Subcutaneous adipose tissue (tissue), 4 donors: ENCODE measurements around the gene HAGH. TPM values are rescaled to one million over a fixed set of nuclear protein-coding genes. Genes with fewer than 3 reads are reported as not detected.

Experiments
- total RNA-seq, 4 donors: library from RNA; depleted of rRNA; stranded (reverse); fragments of >200 nt; gene quantifications; one replicate each; pipeline ENCODE4 v1.1.0, GENCODE V29; 2016
- TF ChIP-seq, protein P1 (sequence below): fragments of 450-650 bp; IDR thresholded peaks from one replicate; pipeline ENCODE4 v1.5.1; 2016; ENCODE audit warnings: low read depth, mild to moderate bottlenecking, control low read depth, antibody characterized with exemption, moderate library complexity

Gene HAGH
- total RNA-seq, 4 donors from 2014 or later: 50.4 to 121 (median 108) TPM

DNA sequence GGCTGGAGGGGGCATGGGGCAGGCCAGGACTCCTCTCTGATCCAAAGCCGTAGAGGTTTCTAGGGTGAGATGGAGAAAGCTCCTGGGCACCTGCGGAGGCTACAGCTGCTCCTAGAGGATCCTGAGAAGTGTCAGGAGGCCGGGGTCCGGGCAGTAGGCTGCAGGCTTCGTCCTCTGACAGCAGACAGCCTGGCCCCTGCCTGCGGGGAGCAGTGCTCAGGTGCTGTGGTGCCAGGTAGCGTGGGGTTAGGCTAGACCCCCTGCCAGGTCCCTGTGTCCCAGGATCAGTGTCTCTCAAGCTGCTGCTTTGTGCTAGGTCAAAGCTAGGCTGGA is 52.2 kb downstream of the HAGH start:
- TF ChIP-seq, protein P1, sequence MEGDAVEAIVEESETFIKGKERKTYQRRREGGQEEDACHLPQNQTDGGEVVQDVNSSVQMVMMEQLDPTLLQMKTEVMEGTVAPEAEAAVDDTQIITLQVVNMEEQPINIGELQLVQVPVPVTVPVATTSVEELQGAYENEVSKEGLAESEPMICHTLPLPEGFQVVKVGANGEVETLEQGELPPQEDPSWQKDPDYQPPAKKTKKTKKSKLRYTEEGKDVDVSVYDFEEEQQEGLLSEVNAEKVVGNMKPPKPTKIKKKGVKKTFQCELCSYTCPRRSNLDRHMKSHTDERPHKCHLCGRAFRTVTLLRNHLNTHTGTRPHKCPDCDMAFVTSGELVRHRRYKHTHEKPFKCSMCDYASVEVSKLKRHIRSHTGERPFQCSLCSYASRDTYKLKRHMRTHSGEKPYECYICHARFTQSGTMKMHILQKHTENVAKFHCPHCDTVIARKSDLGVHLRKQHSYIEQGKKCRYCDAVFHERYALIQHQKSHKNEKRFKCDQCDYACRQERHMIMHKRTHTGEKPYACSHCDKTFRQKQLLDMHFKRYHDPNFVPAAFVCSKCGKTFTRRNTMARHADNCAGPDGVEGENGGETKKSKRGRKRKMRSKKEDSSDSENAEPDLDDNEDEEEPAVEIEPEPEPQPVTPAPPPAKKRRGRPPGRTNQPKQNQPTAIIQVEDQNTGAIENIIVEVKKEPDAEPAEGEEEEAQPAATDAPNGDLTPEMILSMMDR: no peak

DNA sequence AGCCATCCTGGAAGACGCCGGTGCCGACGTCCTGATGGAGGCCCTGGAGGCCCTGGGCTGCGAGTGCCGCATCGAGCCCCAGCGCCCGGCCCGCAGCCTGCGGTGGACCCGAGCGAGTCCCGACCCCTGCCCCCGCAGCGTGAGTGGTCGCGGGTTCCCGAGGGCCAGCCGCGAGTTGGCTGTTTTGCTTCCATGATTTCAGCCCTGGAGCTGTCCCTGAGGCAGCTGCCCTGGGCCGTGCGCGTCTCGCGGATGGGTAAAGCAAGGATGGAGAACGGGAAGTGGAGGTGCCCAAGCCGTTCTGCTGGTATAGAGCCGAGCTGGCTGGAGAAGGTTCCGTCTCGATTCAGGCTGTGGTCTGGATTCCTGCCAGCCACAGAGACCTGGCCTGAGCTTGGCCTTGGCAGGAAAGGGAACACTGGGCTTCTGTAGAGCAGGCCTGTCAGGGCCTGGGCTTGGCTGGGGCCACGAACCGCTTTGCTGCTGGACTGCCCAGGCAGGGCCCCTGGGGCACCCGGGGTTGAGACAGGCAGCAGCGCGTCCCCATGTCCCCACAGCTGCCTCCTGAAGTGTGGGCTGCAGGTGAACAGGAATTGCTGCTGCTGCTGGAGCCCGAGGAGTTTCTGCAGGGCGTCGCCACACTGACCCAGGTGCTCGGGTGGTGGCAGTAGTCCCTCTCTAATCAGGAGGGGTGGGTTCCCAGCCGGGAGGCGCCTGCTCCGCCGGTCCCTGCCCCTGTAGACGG is 52.8 kb downstream of the HAGH start:
- TF ChIP-seq, protein P1: no peak

DNA sequence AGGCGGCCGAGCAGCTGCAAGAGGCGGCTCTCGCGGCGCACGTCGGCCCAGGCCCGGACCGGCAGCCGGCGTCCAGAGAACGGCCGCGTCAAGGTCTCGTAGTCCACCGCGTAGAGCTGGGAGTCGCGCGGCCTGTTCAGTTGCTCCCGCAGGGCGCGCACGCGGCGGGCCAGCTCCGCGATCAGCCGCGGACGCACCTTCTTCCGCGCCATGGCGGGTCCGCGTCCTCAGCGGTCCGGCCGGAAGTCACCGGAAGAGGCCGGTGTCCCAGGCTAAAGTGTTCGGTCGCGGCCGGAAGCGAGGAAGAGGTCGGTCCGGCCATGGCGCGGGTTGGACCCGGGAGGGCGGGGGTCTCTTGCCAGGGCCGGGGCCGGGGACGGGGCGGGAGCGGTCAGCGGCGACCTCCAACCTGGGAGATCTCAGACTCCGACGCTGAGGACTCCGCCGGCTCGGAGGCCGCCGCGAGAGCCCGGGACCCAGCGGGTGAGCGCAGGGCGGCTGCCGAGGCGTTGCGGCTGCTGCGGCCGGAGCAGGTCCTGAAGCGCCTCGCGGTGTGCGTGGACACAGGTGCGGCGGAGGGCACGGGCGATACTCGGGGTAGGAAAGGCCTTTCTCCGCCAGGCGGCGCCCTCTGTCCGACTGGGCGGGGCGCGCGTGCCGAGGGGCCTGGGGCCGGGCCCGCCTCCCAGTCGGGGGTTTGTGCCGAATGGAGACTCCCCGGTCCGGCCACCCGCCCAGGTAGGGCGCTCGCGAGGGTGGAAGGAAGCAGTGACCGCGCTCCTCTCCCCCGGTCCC is 53.5 kb downstream of the HAGH start, which contains the start of gene MRPS34:
Gene MRPS34, minus strand, starts transcription at position 227 of the 795 bp plus-strand sequence. Its CDS starts 15 bp downstream, at position 212.
- TF ChIP-seq, protein P1: no peak

DNA sequence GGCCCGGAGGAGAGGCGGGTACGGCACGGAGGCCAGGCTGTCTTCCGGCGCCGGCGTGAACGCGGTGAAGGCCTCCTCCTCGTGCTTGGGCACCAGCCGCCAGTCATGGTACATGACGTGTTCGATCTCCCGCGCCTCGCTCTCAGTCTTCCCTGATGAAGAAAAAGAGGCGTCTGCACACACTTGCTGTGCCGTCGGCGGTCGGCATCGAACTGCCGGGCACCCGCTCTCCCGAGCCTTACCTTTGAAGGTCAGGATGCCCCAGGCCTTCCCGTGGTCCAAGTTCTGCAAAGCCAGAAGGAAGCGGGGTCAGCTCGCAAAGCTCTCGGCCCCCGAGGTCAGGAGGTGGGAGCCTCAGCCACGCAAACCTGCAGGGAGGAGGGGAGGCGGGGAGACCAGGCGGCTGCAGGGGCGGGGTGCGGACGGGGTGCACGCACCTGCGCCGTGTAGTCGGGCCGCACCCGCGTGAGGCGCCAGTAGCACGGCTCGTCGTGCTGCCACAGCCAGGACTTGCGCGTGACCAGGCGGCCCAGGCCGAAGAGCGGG is 54.2 kb downstream of the HAGH start, which contains the start of gene EME2:
Gene EME2, plus strand, starts transcription at position 449 of the 546 bp plus-strand sequence. CDS start 418 bp downstream, outside the sequence.
- TF ChIP-seq, protein P1: no peak

DNA sequence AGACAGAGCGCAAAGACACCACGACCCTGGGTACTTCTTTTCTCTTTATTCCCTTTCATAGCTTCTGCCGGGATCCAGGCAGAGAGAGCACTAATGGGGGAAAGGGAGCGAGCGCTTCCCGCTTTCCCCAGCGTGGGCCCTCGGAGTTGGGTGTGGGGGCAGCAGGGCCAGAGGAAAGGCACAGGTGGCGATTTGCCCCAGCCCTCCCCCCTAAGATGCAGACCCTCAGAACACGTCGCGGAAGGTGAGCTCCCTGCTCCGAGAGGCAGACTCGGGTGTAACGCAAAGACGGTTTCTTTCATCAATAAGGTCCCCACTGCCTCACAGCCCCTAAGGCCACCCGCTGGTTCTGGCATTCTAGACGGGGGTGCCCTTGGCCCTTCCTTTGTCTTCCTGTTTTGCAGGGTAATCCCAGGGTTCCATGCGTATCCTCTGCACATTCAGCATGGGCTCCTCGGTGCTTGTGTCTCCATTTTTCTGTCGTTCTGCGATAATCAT is 54.7 kb downstream of the HAGH start:
- TF ChIP-seq, protein P1: no peak

DNA sequence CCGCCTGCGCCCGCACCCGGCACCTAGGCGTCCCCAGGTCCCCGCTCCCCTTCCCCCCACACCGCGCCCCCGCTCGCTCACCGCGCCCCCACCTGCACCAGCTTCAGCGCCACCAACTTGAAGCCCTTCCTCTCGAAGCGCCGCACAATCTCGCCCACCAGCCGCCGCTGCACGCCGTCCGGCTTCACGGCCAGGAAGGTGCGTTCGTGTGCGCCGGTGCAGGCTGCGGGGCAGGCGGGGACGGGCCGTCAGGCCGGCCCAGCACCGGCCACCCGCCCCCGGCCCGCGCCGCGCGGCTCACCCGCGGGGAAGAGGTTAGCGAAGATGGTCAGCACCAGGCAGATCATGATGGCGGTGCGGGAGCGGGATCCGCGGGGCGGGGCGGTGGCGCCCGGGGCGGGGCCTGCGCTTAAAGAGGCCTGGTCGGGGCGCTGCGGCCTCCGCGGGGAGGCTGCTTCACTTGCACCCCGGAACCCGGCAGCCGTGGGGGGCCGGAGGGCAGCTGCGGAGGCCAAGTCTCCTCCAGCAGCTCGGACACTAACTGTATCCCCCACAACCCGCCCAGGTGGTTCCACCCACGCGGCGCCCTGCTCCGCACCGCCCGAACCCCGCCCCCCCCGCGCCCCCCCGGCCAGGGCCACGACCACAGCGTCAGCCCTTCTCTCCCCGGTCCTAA is 55.3 kb downstream of the HAGH start, which contains the start of gene NME3:
Gene NME3, minus strand, starts transcription at position 356 of the 676 bp plus-strand sequence. Its CDS starts 9 bp downstream, at position 347.
- TF ChIP-seq, protein P1: no peak
